Peyer's patch (tissue), 4 donors: ENCODE measurements around the gene LHFPL2.

Experiments used
- POLR2A ChIP-seq, 2 donors: fragments of 450-650 bp; IDR thresholded peaks; one replicate each; pipeline ENCODE4 v1.5.1; 2017; ENCODE audit warnings: antibody characterized with exemption in 2 of 2, mild to moderate bottlenecking in 2 of 2, moderate library complexity in 2 of 2
- TF ChIP-seq, protein P1 (sequence below), 6 experiments: fragments of 450-650 bp in 4 of 6; fragments of 200-600 bp in 2 of 6; sonication (generic) in 1 of 6; IDR thresholded peaks; one replicate each; pipeline ENCODE4 v1.5.1; 2017 to 2019; ENCODE audit warnings: antibody characterized with exemption in 6 of 6, mild to moderate bottlenecking in 3 of 6, moderate library complexity in 1 of 6

- TF ChIP-seq, protein P1, sequence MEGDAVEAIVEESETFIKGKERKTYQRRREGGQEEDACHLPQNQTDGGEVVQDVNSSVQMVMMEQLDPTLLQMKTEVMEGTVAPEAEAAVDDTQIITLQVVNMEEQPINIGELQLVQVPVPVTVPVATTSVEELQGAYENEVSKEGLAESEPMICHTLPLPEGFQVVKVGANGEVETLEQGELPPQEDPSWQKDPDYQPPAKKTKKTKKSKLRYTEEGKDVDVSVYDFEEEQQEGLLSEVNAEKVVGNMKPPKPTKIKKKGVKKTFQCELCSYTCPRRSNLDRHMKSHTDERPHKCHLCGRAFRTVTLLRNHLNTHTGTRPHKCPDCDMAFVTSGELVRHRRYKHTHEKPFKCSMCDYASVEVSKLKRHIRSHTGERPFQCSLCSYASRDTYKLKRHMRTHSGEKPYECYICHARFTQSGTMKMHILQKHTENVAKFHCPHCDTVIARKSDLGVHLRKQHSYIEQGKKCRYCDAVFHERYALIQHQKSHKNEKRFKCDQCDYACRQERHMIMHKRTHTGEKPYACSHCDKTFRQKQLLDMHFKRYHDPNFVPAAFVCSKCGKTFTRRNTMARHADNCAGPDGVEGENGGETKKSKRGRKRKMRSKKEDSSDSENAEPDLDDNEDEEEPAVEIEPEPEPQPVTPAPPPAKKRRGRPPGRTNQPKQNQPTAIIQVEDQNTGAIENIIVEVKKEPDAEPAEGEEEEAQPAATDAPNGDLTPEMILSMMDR (IDR thresholded peaks at IDR 0.05) = no peak
- TF ChIP-seq POLR2A (IDR thresholded peaks at IDR 0.05) = no peak
These were observed 41.1 kb upstream of the LHFPL2 start for GRCh38 chr5:78689540-78690252.
